NCI-H2107 (cell line): ENCODE data around the gene CRABP2.
A peak's percentile ranks its signal among the peaks of the same experiment; 100 is the strongest.

Experiments used
- DNase-seq: peaks from one replicate; lab custom pipeline; 2025; lab: John Stamatoyannopoulos, UW

Gene CRABP2

GRCh38 chr1:156705321-156705917 lies at the start of gene CRABP2:
CRABP2 (minus strand) TSS chr1:156705583; CDS start chr1:156705446, 137 bp downstream.
- no peak for DNase-seq

GRCh38 chr1:156754219-156754618 lies 48.8 kb upstream of the CRABP2 start:
- peak; percentile 83 for DNase-seq

DNA sequence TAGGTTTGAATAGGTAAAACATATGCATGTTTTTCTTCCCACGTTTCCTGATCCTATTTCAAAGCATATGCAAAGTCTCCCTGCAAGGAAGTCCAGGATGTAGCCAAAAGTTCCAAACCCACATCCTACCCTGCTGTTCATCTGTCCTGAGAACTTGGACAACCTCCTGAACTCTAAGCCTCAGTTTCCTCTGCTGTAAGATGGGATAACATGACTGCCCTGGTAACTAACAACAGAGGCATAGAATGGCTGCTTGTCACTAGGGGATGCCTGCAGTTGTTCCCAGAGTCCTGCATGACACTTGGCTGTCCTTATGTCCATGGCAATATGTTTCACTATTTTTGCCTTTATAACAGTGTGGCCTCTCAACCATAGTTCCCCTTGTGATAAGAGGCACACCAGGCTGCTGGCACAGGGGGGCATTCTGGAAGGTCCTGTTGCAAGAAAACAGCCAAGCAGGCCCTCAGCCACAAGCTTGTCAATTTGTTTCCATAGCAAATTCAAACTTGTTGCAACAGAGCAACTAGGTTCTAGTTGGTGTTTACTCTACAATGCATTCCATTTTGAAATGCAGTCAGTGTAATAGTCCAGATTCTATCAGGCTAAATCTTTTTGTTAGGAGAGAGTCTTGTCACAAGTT lies 47.6 kb upstream of the CRABP2 start:
- DNase-seq: no peak

GRCh38 chr1:156751757-156752481 lies 46.5 kb upstream of the CRABP2 start:
- peak; percentile 96 for DNase-seq

- no peak for DNase-seq
Observed at GRCh38 chr1:156751451-156751756, 46.0 kb upstream of the CRABP2 start, which contains the start of gene HDGF. HDGF (minus strand) TSS chr1:156751675; CDS start chr1:156751429, 246 bp downstream.

- no peak for DNase-seq
Observed at GRCh38 chr1:156750711-156751450, 45.5 kb upstream of the CRABP2 start.

GRCh38 chr1:156750191-156750672 lies 44.8 kb upstream of the CRABP2 start:
- no peak for DNase-seq

DNA sequence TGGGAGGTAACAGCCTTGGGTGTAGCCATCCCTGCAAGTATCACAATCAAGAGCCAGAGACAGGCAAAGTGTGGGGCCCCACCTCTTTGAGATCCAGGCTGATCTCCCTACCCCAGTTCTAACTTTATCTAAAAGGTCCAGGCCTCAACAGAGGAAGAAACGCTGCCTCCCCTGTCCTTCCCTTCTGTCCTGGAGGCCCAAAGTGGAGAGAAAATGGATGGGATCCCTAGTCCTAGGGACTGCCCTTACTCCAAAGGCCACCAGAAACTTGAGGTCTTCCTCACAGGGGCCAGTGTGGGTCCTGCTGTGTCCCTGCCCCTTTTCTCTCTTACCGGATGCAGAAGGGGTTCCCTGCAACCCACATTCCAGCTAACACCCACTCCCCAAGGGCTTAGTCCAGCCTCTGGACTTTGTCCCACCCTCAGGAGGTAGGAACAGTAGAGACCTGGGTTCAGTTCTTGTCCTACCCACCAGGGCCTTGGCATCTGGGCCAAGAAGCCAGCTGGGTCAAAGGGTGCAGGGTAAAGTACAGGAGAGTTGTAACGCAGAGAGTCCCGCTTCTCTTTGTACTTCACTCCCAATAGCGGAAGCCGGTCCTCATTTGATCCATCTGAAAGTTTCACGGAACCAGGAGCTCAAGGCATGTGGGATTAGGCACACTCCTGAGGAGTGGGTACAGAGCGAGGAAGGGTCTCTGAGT lies 44.2 kb upstream of the CRABP2 start:
- DNase-seq: no peak

- no peak for DNase-seq
Observed at GRCh38 chr1:156748670-156749418, 43.5 kb upstream of the CRABP2 start.

GRCh38 chr1:156747742-156748669 lies 42.6 kb upstream of the CRABP2 start:
- no peak for DNase-seq

GRCh38 chr1:156746728-156747631 lies 41.6 kb upstream of the CRABP2 start:
- peak; percentile 82 for DNase-seq

DNA sequence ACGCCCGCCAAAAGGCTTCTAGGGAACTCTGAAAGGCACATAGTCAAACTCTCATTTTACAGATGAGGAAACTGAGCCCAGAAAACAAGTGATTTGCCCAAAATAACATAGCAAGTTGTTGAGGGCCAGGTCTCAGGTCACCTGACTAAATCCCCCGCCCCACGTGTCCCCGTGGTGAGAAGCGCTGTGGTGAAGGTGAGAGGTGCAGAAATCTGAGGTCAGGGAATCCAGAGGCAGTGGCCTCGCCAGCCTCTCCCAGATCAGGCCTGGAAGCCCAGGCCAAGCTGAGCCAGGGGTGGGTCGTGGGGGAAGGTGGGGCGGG lies 41.0 kb upstream of the CRABP2 start:
- no peak for DNase-seq

DNA sequence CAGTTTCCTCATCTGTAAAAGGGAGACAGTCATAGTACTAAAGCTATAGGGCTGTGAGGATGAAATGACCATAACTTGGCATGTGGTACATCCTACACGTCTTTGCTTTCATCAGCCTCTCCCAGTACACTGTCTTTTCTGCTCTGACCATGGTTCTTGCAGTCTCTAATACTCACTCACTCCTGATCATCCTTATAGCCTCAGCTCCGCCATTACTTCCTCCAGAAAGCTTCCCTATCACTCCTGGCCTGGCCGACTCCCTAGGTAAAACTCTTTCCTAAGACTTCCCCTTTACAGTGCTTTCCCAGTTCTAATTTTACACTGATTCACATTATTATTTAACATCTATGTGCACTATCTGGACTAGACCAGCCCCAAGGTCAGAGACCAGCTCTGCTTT lies 40.5 kb upstream of the CRABP2 start:
- no peak for DNase-seq

DNA sequence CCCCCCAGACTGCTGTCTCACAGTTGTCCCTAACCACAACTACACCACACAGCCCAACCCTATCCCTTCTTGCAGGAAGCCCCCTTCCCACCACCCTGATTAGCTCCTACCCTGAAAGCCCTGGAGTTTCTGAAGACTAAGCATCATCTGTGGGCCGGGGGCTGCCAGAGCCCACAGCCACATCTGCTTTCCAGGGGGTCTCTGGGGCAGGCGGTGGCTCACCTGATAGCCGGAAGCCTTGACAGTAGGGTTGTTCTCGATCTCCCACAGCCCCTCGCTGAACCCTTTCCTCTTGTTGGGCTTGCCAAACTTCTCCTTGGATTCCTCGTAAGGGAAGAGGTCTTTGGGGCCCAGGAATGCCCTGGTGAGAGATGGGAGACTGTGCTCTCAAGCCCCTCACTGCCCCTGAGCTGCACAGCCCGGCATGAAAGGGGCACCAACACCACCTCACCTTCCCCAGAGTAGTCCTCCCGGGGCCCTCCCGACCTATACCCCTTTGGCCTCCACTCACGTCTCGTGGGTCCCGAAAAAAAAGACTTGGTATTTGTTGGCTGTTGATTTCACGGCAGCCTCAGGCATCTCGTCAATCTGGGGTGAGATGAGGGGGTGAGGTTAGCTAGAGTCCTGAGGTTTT lies 39.5 kb upstream of the CRABP2 start:
- no peak for DNase-seq

DNA sequence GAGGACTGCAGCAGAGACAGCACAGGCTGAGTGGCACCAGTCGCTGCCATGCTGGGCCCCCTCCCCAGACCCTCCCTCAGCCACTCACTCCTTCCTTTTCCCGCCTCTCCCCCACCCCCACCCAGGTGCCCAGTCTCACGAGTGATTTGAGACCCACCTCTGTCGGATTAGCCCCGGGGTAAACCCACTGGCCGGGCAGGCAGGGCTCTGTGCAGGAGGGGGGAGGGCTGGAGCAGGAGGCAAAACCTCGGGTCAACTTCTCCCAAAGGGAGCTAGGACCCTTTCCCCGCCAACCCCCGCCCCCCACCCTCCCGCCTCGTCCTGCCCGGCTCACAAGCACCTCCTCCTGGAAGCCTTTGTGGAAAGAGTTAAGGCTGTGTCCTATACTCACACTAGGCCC lies 39.0 kb upstream of the CRABP2 start:
- no peak for DNase-seq

GRCh38 chr1:156743367-156744302 lies 38.3 kb upstream of the CRABP2 start:
- no peak for DNase-seq

GRCh38 chr1:156742801-156743200 lies 37.4 kb upstream of the CRABP2 start:
- no peak for DNase-seq

DNA sequence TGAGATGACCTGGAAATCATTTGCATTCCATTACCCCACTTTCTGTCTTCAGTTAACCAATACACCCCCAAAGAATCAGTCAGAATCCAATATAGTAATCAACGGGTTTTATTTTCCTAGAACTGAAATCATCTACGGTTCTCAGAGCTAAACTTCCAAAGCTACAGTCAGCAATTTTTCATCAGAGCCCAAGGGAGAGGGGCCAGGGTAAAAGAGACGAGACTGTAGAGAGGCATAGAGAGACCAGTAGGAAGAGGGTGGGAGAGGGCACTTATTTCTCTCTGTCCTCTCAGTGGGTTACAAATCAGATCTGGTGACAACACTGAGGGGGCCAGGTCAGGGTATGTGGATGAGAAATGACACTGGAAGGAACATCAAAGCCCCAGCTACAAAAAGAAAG lies 36.6 kb upstream of the CRABP2 start:
- DNase-seq: no peak
